ENCODE results near the gene POLN.

POLN gene

DNA sequence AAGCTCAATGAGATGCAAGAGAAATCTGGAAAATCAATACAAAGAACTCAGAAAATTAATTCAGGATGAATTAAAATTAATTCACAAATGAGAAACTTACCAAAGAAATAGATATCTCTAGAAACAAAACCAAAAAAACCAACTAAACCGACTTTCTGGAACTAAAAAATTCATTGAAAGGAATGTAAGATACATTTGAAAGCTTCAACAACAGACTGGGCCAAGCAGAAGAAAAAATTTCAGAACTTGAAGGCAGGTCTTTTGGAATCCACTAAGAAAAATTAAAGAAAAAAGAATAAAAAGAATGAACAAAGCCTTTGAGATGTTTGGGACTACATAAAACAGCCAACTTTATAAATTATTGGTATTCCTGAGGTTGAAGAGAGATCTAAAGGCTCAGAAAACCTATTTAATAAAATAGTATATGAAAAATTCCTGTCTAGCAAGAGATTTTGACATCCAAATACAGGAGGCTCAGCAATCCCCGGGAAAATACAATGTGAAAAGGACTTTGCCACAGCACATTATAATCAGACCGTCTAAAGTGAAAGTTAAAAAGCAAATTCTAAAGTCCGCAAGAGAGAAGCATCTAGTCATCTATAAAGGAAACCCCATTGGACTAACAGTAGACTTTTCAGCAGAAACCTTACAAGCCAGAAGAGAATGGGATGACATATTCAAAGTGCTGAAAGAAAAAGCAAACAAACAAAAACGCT lies 138.6 kb downstream of the POLN start:
- DNase-seq: no peak

DNA sequence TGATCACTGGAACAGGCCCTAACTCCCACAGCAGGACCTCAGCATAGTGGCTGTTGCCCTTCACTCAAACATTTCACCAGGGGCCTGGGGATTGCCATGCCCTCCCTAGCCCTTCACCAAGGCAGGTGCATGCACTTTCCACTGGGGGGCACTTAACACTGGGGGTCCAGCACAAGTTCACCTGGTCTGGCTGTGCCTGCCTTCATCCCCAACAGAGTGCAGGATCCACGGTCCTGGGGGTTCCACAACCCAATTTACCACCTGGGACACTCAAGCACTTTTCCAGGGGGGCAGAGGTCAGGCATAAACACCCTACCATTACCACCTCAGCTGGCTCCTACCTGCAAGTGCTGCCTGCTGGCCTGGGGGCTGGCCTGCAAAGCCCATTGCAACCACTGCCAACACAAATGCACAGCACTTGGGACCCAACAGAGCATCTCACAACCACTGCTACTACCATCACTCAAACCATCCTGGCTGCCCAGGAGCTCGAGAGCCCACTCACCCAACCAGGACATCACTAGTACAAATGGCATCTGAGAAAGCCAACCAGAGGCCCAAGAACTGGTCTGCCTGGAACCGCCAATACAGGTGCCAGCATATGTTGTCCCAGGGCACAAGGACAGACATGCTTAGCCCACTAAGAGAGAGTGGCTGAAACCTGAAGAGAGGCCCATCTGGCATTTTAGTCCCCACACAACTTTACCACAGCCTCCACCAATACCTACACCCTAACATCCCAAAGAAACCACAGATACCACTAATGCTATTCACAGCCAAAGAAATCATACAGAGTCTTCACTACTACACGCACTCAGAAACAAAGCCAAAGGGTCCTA lies 139.7 kb downstream of the POLN start:
- no peak for DNase-seq

DNA sequence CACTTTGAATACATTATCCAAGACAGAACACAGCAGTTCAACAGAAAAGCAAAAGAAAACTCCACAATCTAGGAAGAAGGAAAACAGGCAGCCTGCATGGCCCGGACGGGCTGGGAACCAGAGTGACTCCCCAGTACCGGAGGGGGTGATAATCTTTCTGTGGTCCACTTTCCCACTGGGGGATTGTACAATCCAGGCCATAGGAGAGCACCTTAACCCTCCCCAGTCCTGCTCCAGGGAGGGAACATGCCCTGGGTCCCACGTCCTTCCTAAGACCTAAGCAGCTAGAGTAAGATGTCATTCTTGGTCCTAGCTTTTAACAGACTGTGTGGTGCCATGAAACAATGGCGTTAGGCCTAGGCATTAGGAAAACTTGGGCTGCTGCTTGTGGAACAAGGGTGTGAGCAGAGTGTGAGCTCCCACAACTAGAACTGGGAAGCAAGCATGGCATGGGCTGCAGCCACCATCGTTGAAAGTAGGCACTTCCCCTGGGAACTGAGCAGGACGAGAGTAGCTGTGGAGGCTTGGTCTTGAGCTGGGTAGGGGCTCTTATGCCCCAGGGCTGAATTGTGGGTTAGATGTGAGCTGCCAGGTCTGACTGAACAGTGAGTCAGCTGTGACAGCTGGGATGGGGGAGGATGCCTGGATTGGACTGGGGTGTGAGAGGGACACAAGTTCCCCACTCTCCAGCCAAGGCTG lies 140.4 kb downstream of the POLN start:
- no peak for DNase-seq

DNA sequence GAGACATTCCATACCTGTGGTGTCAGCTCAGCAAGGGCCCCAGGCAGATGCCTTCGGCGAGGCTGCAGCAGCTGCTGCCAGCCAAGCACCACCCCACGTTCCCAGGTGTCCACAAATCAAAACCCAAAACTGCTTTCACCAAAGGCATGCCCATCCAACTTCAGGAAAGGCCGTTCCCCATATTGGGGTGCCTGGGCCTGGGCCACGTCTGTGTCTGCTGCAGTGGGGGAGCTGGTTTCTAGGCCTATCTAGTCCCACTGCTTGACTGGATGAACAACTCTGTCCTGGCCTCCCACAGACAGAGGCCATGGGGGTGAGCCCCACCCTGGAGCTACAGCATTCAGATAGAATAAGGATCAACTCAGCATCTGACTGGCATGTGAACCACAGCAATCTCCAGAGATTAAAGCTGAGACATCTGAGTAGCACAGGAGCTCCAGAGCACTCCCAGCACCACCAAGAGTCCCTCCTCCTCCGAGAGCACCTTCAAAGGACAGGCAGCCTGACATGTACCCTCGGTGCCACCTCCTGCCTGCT lies 145.8 kb downstream of the POLN start:
- DNase-seq: no peak

DNA sequence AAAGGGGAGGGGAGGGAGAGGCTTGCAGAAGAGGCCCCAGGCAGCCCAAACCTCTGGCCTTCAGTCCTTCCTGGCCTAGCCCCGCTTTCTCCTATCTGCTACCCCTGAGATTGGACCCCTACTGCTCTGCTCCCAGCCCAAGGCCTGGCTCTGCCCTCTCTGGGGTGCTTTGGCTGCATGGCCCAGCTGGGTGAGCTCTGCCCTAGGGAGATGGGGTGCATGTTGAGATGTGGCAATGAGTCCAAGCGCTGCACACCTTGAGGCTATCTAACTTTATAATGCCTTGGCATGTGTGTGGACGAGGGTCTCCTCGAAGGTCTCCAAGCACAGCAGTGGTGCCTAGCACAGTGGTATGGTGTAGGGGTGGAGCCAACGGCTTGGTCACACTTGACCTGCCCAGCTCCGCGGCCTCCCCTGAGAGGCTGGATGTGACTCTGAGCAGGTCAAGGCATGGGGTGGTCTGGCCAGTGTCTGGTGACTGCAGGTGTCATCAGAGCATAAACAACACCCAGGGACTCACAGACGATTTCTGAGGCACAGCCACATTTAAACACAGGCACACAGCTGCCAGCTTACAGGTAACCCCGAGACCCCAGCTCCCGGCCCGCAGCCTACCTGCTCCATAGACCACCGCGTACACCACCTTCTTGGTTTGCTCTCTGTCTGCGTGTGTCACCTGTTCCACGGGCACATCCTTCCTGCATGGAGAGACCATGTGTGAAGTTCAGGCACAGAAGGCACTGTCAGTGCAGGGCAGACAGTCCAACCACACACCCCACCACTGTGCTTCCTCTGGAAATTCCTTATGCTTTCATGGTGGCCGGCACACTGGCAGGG lies 146.5 kb downstream of the POLN start:
- DNase-seq: no peak

DNA sequence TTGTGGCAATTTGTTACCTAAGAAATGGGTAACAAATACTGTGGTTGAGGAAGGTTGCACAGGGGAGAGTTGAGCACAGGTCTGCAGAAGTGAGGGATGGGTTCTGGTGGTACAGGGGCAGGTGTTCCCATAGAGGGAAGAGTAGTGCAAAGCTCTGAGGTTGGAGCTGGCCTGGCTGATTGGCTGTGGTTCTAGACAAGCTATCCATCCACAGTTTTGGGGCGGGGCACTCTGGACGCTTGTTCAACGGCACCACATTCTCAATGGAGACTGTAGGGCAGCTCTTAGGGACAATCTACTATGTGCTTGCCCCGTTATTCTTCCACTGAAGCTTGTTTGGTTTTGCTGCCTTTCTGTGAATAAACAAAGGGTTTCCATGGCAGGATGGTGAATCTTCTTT lies 147.4 kb downstream of the POLN start:
- DNase-seq: no peak

DNA sequence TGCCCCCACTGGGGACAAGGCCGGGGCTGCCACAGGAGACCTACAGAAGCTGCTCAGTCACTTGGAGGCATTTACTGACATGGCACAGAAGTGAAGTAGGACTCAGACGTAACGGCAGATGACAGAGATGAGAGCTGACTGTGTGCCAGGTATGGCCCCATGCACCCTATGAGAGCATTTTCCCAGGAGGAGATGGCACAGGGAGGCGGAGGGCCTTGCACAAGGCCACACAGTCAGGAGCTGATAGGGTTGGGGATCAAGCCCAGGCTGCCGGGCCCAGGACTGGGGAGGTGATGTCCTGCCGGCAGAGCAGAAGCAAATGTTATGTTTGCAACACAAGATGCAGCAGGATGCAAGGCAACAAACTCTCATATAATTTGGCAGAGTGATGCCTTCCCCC lies 148.7 kb downstream of the POLN start:
- no peak for DNase-seq

DNA sequence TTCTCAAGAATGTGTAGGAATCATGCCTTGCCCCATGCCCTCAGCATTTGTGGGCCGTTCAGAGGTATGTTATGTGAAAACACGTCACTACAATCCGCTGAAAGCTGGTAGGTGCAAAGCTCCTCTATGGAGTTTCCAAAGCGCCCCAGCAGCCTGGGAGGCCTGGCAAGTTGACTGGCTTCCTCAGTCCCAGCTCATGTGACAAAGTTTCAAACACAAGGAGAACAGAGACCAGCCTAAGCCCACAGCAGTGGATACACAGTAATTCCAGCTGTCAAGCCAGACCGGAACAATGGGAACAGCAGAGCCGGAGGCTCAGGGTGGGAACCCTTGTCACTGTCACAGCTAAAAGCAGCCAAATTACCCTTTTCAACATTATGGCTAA lies 149.3 kb downstream of the POLN start:
- DNase-seq: no peak

DNA sequence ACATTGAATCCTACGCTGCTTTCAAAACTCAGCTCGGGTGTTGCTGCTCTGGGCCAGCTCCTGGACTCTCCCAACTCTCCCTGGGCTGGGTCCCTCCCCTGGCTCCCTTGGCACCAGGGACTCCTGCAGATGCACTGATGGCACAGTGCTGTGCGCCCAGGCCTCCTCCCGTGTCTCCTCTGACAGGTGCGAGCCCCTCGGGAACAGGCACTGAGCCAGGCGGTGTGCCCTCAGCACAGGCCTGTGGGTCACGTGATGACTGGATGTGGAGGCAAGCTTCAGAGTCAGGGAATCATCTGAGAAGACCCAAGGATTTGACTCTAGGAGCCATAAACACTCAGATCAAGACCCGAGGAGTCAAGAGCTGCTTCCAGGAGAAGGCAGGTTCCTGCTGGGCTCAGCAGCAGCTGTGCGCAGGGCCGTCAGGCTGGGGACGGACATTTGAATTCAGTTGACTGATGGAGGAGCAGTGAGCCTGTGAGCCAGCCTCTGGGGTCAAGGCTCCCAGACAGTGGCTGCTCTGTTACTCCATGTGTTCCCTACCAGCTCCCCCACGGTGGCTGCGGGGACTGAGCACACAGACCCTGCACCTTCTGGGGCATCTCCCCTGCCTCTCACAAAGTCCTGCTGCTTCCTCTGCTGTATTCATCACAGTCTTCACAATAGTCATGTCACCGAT lies 149.8 kb downstream of the POLN start:
- DNase-seq: no peak

DNA sequence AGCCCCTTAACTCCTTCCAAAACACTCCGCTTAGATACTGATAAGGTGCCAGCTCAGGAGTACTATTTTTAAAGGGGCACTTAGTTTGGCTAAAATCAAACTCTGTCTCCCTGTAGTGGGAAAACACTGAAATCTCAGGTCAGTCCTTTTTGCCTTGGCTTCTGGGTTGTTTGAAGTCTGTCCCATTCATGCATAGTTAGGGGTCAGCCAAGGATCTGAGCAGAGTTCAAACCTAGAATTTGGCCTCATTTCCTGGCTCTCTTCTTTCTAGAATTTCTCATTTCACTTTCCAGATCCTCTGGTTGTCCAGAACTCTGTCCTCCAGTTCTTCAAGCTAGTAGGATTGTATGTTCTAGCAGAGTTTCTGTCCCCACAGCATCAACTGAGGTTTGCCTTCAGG lies 151.3 kb downstream of the POLN start:
- no peak for DNase-seq

DNA sequence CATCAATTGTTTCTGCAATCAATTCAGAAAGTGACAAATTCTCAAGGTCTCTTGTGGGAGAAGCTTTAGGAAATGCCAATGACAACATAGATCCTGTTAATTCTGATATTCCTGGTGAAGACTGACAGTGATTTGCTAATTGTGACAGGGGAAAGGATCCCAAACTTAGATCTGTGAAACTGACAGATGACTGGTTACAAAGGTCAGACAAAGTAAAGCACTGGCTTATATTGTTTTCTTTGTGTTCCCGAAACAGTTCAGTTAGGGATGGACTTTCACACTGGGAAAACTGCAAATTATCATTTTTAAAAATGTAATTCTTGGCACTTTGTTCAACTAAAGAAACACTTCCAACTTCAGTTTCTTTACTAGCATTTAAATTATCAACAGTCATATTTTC lies 152.7 kb downstream of the POLN start:
- DNase-seq: no peak

DNA sequence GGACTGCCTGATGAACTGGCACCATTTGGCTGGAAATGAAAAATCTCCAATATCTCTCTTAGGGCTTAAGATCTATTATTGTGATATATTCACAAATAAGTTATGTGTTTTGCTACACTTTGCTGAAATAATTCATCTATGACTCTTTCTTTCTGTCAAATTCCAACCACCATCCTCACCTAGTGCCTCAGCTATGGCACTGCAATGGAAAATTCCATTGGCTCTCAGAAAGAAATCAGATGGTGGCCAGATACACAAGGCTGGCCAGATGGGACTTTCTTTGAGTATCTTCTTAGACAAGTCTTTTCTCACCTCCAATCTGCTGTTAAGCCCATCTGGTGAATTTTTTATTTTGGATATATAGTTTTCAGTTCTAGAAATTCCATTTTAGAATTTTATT lies 154.8 kb downstream of the POLN start:
- DNase-seq: no peak

DNA sequence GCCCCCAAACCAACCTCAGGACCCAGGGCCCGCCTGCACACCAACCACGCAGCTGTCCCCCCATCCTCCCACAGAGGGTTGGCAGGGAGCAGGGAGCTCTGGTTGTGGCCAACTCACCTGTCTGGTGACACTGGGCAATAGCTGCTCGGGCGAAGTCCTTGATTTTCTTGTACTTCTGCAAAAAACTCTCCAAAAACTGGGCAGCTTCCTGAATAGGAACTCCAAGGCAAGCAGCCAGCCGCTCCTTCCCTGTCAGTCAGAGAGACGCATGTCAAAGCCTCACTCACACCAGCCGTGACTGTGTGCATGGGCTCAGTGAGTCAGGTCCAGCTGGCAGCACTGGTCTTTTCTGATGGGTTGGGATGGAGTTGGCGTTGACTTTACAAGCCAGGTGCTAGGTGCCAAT lies 156.4 kb downstream of the POLN start:
- DNase-seq: no peak

DNA sequence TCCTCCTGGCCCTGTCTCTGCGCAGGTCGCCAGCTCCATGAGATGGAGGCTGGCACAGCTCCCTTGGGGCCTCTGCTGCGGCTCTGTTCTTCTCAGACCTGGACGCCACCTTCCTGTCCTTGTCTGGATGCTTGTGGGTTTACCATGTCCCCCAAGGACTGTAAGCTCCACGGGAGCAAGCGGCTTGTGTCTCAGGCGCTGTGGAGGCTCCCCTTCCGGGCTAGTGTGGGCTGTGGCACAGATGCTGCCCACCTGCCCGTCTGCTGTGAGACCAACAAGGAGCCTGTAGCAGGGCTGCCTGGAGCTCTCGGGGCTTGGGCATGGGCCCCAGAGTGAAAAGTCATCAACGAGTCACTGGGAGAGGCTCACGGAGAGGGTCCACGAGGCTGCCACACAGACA lies 157.6 kb downstream of the POLN start:
- DNase-seq: no peak

DNA sequence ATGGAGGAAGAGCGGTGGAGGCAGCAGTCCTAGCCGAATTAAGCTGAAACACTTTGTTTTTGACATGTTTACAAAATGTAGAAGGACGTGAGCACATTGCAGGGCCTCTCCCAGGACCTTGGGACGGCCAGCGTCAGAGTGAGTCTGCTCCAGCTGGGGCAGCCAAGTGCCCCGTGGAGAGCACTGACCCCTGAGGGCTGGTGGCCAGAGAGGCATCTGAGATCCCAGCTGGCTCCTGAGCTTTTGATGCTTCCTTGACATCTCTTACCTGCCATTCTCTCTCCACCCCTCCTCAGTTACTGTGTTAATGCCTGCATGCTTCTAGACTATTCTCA lies 158.1 kb downstream of the POLN start:
- DNase-seq: no peak

DNA sequence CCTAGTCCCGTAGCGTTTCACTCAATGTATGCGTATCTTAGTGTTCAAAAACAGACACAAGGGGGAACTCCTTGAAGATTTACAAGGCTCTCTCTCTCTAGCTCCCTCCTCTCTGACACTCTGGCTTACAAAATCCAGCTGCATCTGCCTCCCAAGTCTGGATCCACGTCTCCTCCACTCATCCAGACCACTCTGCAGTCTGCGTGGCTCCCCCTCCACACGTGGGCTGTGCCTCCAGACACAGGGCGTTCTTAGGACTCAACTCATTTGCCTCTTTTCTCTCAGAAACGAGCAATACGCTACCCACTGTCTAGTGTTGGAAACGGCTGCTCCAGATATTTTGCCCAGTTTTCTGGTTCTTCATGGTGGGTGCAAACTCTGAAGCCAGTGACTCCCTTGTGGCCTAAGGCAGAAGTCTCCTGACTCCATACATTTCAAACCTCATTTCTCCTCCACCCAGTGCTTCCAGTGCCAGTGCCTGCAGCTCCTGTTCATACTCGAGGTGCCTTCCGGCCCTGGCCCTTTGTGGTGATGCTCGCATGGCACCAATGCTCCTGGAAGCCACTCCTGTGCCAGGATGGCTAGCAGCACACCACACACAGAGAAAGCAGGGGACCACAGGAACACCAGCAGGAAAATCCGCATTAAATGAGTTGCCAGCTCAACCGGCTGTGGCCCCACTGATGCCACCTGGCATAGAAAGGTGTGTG lies 158.7 kb downstream of the POLN start:
- DNase-seq: no peak

DNA sequence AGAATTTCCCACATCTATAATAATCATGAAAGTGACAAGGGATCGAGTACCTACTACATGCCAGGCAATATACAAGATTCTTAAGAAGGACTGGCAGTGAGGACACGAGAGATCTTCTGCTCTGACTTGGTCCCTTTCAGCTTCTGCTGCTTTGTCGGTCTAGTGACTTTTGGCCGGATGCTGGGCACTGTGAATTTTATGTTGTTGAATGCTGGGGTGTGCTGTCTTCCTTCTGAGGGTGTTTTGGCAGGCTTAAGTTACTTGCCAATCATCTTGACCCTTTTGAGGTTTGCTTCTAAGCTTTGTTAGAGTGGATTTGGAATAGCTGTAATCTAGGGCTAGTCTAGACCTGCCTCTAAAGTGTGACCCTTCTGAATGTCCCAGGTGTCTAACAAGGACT lies 159.3 kb downstream of the POLN start:
- DNase-seq: no peak

DNA sequence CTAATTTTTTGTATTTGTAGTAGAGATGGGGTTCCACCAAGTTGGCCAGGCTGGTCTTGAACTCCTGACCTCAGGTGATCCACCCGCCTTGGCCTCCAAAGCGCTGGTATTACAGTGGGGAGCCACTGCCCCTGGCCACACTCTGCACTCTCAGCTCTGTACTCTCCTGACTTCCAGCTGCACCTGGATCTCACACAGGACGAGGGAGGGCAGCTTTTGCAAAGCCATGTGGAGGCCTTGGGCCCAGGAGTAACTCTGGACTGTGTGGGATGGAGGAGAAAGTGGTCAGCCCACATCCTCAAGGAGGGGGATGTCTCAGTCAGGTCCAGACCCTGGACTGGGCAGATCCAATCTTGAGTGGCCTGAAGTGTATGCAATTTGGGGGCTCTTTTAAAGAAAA lies 159.8 kb downstream of the POLN start:
- no peak for DNase-seq

DNA sequence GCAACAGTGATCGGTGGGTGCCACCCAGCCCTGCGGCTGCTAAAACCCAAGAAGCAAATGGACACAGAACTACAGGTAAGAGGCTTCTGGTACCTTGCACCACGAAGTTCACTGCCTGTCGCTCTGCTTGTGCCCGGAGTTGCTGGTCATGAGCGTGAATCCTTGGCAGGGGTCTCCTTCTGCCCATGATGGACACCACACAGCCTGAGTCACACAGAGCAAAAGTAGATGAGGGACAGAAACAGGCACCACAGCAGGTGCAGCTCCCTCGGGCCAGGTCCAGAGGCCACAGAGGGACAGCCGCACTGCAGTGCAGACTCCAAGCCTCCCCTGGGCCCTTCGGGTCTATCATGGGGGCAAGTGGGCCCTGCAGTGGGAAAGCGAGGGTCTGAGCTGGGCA lies 160.4 kb downstream of the POLN start:
- DNase-seq: no peak

DNA sequence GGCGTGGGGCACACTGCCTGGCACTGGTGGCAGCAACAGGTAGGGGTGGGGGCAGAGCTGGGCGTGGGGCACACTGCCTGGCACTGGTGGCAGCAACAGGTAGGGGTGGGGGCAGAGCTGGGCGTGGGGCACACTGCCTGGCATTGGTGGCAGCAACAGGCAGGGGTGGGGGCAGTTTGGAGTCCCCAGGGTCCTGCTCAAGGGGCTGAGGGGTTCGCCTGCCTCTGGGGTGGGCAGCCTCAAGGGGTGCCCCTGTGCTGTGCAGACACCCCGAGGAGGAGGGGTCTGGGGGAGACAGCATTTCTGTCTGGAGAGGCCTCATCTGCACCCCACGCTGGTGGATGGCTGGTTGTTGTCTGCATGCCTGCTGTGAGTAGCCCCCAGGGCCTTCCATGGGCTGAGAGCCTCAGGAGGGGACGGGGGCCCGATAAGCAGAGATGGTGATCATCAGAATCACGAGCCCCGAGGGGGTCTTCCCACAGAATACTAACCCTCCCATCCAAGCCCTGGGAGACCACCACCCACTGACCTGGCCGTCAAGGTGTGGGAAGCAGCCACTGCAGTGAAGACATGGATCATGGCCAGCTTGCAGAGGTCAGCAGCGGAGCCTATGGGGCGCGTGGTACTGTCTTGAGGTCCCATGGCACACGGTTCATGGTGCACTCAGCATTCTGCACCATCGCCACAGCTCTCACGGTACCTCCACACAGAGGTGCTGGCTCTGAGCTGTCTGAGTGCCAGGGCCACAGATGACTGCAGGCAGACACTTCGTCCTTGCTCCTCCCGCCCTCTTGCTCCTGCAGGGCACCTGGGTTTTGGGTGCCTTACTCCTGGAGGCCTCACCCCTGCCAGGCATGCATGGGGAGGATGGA lies 161.3 kb downstream of the POLN start:
- DNase-seq: no peak

DNA sequence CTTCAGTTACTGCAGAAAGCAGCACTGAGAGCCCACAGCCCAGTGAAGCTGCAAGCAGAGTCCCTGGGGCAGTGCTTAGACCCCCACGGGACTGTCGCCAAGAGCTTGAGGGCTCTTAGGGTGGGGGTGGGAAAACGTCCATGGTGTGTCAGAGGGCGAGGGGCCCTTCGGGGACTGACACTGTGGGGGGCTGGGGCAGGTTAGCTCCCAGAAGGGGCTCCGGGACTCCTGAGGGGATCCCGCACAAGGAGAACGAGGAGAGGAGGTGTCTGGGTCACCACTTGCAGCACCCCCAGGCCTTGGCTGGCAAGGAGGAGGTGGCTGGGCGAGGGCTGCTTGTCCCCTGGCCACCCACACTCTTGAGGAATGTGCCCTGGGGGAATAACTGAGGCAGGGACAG lies 162.0 kb downstream of the POLN start:
- no peak for DNase-seq
